LoVo (cell line): ENCODE measurements around the gene ADAMTS10.
"Not testable (repeated sequence)": the region's sequence is repeated elsewhere in the genome, so short reads cannot be mapped to it uniquely, and the experiment has no call there.

ENCODE experiments used
- DNase-seq: peaks from one replicate; pipeline ENCODE4 v3.0.0-alpha.2; 2016; ENCODE audit warnings: low spot score

The ADAMTS10 gene

GRCh38 chr19:8610041-8610935 is at the start of gene ADAMTS10:
ADAMTS10 (minus strand) TSS chr19:8610715; CDS start chr19:8605710, 5,005 bp downstream.
- DNase-seq = no peak

DNA sequence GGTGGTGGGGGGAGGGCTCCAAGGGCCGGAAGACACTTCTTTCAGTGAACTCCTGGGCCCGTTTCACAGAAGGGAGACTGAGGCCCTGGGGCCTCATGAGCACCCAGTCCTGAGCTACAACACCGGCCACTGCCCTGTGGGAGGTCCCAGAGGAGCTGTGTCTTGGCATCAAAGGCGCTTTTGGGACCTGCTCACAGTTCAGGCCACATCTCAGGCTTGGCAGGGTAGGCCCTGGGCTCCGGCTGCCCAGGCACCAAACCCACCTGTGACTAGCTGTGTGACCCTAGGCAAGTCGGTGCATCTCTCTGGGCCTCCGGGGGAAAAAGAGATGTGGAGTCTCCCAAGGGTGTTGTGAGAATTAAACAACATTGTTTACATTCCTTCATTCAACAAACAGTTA is 49.4 kb upstream of the ADAMTS10 start:
- no peak for DNase-seq

DNA sequence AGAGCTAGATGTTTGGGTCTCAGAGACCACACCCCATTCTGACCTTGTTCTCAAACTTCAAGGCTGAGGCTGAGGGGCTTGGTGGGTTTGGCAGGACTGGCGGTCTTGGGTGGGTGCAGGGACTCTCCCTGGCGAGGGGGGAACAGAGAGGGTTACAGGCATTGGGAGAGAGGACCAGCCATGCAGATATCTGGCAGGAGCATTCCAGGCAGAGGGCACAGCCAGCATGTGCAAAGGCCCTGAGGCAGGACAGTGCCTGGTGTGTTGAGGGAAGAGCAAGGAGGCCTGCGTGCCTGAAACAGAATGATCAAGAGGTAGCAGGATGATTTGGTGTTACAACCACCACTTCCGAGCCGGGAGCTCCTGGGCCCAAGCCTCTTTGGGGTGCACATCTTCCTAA is 47.4 kb upstream of the ADAMTS10 start:
- no peak for DNase-seq

- DNase-seq = no peak
Observed at GRCh38 chr19:8655340-8655709, 44.8 kb upstream of the ADAMTS10 start.

GRCh38 chr19:8654591-8655339 is 44.2 kb upstream of the ADAMTS10 start:
- DNase-seq = peak; percentile 44

DNA sequence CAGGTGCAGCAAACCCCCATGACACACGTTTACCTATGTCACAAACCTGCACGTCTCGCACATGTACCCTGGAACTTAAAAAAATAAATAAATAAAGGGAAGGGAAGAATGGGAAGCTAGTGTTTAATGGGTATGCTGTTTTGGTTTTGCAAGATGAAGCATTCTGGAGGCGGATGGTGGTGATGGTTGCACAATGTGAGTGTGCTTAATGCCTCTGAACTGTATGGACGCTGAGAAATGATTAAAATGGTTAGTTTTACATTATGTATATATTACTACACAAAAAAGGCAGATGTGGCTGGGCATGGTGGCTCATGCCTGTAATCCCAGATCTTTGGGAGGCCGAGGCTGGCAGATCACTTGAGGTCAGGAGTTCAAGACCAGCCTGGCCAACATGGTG is 37.7 kb upstream of the ADAMTS10 start:
- DNase-seq = no peak

DNA sequence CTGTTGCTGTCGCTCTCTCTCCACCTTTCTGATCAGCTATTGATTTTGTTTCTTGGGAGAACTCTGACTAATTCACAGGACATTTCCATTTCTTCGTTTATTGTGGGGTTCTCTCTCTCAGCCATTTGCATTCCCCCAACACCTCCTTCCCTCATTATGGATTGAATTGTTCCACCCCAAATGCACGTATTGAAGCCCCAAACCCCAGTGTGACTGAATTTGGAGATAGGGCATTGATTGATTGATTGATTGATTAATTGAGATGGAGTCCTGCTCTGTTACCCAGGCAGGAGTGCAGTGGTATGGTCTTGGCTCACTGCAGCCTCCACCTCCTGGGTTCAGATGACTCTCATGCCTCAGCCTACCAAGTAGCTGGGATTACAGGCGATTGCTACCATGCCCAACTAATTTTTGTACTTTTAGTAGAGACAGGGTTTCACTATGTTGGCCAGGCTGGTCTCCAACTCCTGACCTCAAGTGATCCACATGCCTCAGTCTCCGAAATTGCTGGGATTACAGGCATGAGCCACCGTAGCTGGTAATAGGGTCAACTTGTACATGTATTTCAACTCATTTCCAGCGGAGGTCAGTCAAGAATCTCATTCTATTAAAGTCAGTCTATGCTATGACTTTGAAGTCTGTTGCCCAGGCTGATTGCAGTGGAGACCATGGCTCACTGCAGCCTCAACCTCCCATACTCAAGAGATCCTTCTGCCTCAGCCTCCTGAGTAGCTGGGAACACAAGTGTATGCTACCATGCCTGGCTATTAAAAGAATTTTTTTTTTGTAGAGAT is 33.5 kb upstream of the ADAMTS10 start:
- DNase-seq = no peak

- DNase-seq = no peak
Observed at GRCh38 chr19:8642561-8642960, 32.0 kb upstream of the ADAMTS10 start.

DNA sequence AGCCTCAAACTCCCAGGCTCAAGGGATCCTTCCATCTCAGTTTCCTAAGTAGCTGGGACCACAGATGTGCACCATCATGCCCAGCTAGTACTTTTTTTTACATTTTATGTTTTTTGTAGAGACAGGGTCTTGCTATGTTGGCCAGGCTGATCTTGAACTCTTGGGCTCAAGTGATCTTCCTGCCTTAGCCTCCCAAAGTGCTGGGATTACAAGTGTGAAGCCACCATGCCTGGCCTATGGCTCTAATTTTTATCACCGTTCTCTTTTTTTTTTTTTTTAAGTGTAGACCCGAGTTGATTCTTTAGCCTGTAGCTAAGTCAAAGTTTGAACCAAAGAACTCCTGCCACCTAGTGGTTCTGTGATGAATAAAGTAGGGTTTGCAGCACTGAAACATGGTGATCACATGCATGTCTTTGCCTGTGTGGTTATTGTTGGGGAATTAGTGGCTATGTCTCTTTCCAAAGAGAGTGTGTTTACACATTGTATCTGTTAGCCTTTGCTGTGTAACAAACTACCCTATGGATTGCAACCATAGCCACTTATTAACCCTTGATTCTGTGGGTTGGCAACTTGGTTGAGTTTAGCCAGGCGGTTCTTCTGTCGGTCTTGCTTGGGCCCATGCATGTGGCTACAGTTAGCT is 31.5 kb upstream of the ADAMTS10 start:
- peak; percentile 21 for DNase-seq

GRCh38 chr19:8641221-8641907 is 30.8 kb upstream of the ADAMTS10 start:
- no peak for DNase-seq

DNA sequence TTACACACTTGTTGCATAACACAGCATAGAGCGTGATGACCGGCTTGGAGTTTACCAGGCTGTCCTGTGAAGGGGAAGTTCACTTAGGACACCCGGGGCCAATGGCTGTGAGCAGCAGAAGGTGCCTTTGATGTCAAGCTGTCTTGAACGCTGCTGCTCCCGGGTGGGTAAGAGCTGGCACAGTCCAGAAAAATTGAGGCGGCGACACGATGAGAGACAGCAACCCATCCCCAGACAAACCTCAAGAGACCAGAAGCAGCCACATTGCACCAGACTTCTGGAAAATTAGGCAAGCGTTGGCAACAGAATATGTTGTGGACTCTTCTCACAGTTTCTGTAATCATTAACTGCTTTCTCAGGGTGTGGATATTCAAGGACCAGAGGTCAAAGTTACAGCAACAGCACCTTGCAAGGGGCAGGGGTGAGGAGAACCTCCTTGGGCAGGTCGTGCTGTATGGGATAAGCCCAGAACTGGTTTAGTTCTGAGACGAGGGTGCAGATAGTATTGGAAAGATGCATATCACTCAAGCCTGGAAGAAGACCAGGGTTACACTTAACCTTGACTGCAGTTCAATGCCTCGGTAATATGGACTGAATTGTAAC is 30.0 kb upstream of the ADAMTS10 start:
- DNase-seq = peak; percentile 8

- DNase-seq = no peak
Observed at GRCh38 chr19:8639821-8640401, 29.4 kb upstream of the ADAMTS10 start.

- DNase-seq = no peak
Observed at GRCh38 chr19:8638078-8638619, 27.6 kb upstream of the ADAMTS10 start.

GRCh38 chr19:8637070-8637469 is 26.6 kb upstream of the ADAMTS10 start:
- not testable (repeated sequence) for DNase-seq

DNA sequence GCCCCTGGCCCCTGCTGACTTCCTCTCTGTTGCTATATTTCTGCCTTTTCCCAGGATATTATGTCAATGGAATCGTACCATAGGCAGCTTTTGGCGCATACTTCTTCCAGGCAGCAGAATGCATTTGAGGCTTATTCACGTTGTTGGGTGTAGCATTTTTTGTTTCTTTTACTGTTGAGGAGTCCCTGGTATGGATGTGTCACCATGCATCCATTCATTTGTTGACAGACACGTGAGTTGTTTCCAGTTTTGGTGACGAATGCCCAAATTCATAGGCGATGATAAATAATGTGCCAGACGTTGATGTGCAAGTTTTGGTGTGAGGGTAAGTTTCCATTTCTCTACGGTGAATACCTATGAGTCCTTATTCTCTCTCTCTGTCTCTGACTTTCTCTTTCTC is 24.9 kb upstream of the ADAMTS10 start:
- DNase-seq = no peak

GRCh38 chr19:8631425-8631819 is 20.9 kb upstream of the ADAMTS10 start:
- DNase-seq = no peak

DNA sequence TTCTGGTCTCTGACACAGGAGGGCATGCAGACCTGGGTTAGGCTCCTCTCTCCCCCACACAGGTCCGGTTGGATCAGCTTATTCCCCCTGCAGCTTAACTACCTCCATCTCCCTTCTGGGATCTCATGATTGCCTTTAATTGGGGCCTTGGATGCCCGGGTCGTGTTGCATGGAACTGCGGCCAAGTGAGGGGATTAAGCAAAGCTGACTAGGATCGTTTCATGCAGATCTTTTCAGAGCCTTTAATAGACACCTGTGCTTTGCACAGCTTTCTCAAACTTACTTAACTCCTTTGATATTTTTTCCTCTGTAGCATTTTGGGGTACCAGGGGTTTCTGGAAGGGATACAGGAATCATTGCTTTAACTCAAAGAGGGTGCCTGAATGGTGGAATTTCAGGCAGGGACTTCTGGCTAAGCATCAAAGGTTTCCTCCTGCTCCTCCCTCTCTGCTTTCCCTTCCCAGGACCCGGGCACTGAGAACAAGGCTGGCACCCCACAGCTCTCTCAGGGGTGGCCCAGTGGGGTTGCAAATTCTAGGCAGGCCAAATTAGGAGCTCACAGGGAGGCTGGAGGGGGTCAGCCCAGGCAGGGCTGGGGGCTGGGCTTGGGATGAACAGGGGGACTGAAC is 20.4 kb upstream of the ADAMTS10 start:
- DNase-seq = no peak

DNA sequence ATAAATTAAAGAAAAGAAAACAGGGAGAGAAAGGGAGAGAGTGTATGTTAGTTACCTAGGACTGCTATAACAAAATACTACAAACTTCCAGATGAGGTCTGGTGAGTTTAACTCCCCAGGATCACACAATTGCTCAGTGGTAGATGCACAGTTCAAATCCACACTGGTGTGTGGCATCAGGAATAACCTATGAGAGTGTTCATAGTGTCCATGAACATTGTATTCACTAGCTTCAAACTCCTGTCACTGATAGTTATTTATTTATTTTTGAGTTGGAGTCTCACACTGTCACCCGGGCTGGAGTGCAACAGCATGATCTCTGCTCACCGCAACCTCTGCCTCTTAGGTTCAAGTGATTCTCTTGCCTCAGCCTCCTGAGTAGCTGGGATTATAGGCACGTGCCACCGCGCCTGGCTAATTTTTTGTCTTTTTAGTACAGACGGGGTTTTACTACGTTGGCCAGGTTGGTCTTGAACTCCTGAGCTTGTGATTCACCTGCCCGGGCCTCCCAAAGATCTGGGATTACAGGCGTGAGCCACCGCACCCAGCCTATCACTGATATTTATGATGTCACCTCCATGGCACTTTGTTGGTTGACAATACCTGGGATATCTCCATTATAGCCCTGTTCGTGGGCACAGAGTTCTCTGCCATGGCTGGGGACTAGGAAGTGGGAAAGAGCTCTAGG is 19.6 kb upstream of the ADAMTS10 start, which contains the start of gene NFILZ:
NFILZ (plus strand) TSS at position 638 of the 688 bp plus-strand sequence. CDS start 46,133 bp downstream, outside the sequence.
- DNase-seq = no peak

GRCh38 chr19:8629184-8629583 is 18.7 kb upstream of the ADAMTS10 start:
- no peak for DNase-seq
